GM12872 (cell line): ENCODE results near the gene CDH4.
A peak's percentile ranks its signal among the peaks of the same experiment; 100 is the strongest.

Experiments
- TF ChIP-seq, protein P1 (sequence below): IDR thresholded peaks from 3 replicates; pipeline ENCODE4 v1.5.1; 2011; ENCODE audit warnings: low read depth, mild to moderate bottlenecking, low read length, moderate library complexity; ENCODE audit not compliant: insufficient read depth

Gene CDH4

GRCh38 chr20:61917474-61918145 is 665.5 kb downstream of the CDH4 start:
- TF ChIP-seq, protein P1, sequence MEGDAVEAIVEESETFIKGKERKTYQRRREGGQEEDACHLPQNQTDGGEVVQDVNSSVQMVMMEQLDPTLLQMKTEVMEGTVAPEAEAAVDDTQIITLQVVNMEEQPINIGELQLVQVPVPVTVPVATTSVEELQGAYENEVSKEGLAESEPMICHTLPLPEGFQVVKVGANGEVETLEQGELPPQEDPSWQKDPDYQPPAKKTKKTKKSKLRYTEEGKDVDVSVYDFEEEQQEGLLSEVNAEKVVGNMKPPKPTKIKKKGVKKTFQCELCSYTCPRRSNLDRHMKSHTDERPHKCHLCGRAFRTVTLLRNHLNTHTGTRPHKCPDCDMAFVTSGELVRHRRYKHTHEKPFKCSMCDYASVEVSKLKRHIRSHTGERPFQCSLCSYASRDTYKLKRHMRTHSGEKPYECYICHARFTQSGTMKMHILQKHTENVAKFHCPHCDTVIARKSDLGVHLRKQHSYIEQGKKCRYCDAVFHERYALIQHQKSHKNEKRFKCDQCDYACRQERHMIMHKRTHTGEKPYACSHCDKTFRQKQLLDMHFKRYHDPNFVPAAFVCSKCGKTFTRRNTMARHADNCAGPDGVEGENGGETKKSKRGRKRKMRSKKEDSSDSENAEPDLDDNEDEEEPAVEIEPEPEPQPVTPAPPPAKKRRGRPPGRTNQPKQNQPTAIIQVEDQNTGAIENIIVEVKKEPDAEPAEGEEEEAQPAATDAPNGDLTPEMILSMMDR: no peak

DNA sequence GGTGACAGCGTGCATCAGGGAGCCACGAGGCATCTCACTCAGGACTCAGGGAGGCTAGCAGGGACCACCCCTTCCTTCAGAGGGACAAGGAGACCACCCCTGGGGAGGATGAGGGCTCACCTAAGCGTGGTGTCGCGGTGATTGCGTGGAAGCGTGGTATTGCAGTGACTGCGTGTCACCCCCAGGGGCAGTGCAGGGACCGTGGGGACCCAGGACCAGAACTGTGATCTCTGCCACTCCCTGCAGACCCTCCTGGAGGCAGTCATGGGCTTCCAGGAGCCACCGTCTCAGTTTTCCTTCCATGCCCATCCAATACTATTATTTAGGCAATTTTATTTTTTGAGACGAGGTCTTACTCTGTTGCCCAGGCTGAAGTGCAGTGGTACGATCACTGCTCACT is 666.5 kb downstream of the CDH4 start:
- TF ChIP-seq, protein P1: 0 out of 3 replicates have a peak, but pooled peaks have one; percentile 8

- TF ChIP-seq, protein P1: no peak
These were observed 667.2 kb downstream of the CDH4 start for GRCh38 chr20:61919239-61919638.

GRCh38 chr20:61919675-61920365 is 667.8 kb downstream of the CDH4 start:
- TF ChIP-seq, protein P1: no peak

DNA sequence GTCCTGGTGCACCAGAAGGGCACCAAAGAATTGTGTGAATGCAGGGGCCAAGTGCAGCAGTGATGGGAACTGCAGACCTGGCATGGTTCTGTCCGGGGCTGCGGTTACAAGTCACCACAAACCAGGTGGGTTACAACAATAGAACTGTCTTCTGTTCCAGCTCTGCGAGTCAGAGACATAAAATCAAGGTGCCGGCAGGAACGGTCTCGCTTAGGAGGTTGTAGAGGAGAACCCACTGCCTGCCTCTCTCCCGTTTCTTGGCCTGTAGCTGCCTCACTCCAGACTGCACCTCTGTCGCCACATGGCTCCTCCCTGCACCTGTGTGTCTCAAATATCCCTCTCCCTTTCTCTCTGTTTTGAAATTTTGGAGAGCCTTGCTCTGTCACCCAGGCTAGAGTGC is 670.4 kb downstream of the CDH4 start:
- TF ChIP-seq, protein P1: no peak

DNA sequence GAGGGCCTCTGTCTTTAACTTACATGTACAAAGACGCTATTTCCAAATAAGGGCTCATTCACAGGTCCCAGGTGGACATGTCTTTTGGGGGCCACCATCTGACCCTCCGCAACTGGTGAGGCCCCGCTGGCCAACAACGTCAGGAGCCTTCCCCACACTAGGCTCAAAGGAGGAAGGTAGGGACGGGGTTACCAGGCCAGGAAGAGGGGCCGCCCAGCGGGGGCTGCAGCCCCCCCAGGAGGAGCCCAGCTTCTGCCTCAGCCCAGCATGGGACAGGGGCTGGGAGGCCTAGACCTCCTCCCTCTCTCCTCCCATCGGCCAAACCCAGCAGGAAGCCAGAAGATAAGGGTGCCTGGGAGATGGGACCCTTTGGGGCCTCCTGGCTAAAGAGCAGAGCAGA is 670.9 kb downstream of the CDH4 start:
- TF ChIP-seq, protein P1: no peak

DNA sequence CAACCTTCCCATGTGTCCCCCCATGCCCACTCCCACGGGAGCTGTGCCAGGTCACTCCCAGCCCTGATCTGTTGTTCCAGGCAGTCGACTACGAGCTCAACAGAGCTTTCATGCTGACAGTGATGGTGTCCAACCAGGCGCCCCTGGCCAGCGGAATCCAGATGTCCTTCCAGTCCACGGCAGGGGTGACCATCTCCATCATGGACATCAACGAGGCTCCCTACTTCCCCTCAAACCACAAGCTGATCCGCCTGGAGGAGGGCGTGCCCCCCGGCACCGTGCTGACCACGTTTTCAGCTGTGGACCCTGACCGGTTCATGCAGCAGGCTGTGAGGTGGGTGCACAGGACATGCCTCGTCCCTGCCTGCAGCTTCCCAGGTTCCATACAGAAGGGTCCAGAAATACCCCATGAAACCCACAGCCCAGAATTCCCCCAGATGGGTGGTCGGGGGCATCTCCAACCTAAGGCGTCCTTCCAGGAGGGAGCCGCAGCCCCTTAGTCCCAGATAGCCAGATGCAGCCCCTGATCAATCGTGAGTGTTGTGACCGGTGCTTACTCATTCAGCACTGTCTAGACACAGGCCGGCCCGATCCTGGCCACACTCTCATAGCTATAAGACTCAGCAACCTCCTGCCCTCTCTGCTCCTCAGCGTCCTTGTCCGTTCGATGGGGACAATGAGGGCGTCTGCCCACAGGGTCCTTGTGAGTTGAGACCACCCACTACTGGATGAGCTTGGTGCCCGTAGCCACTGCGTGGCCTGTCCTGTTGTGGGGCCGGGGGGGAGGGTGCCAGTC is 671.5 kb downstream of the CDH4 start:
- TF ChIP-seq, protein P1: no peak
